ENCODE data around the gene CYREN.
"Not testable (repeated sequence)": the region's sequence is repeated elsewhere in the genome, so short reads cannot be mapped to it uniquely, and the experiment has no call there.

The CYREN gene

DNA sequence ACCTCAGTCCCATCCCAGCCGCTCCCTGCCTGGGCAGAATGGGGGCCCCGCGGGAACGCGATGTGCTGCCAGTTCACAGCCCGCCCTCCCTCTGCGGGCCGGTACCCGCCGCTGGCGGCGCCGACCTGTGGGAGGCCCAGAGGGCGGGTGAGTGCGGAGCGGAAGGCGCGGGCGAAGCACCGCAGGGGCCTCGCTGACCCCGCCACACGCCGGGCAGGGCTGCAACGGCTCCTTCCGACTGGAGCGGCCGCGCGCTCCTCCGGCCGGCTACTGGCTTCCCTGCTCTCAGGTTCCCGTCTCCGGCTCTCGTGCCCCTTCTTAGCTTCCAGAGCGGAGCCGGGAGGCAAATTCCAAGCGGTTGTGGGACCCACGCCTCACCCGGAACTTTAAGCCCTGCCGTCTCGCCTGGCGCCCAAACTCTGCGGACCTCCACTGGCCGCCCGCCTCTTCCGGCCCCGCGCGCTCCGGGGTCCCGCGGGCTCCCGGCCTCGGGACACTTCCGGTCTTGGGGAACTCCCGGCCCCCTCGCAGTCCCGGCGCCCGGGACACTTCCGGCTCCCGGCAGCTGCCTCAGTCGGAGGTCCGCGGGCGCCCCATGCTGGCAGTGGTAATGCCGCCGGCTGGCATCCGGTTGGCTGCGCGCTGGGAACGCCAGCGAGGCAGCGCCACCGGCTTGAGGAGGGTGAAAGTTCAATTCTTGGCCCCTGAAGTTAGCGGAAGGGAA, at the start of gene CYREN:
Gene CYREN (minus strand): TSS at position 434 of the 724 bp plus-strand sequence. CDS start 1,785 bp downstream, outside the sequence.
- peak within 1 kb of the TSS; percentile 72 for H3K4me3 ChIP-seq (ENCODE audit: low read depth, low read length)
- TF ChIP-seq, protein P1, sequence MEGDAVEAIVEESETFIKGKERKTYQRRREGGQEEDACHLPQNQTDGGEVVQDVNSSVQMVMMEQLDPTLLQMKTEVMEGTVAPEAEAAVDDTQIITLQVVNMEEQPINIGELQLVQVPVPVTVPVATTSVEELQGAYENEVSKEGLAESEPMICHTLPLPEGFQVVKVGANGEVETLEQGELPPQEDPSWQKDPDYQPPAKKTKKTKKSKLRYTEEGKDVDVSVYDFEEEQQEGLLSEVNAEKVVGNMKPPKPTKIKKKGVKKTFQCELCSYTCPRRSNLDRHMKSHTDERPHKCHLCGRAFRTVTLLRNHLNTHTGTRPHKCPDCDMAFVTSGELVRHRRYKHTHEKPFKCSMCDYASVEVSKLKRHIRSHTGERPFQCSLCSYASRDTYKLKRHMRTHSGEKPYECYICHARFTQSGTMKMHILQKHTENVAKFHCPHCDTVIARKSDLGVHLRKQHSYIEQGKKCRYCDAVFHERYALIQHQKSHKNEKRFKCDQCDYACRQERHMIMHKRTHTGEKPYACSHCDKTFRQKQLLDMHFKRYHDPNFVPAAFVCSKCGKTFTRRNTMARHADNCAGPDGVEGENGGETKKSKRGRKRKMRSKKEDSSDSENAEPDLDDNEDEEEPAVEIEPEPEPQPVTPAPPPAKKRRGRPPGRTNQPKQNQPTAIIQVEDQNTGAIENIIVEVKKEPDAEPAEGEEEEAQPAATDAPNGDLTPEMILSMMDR (IDR thresholded peaks at IDR 0.05; ENCODE audit: low read depth, low read length) = peak; percentile 51
- peak; percentile 95 for DNase-seq (ENCODE audit: low read depth, low spot score)
- in situ Hi-C loops (cut with HindIII; ENCODE audit: low sequenced_read_pairs) = no loop called here

GRCh38 chr7:135217645-135218509, 47.4 kb upstream of the CYREN start:
- TF ChIP-seq, protein P1 (IDR thresholded peaks at IDR 0.05; ENCODE audit: low read depth, low read length) = no peak
- no peak for DNase-seq (ENCODE audit: low read depth, low spot score)
- in situ Hi-C loops (cut with HindIII; ENCODE audit: low sequenced_read_pairs) = no loop called here

DNA sequence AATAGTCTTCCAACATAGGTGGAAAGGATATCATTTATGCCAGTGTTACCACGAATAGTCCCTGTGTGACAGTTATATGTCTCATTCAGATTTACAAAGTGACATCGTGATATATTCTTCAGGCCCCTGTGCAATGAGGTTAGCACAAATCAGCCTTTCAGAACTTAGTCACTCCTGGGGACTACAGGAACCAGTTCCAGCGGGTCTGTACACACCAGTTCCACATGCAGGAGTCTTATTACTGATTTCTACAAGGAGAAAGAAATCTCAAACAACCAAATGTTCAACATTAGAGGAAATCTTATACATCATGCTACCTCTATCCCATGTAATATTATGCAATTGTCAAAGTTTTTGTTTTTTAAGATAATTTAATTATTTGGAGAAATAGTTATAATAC, 45.2 kb upstream of the CYREN start:
- DNase-seq (ENCODE audit: low read depth, low spot score) = no peak
- in situ Hi-C loops (cut with HindIII; ENCODE audit: low sequenced_read_pairs) = no loop called here
- no peak overlapping the region for H3K4me3 ChIP-seq (ENCODE audit: low read depth, low read length)

More at GRCh38 chr7:135217645-135218509, 47.4 kb upstream of the CYREN start:
- no peak overlapping the region for H3K4me3 ChIP-seq (ENCODE audit: low read depth, low read length)

DNA sequence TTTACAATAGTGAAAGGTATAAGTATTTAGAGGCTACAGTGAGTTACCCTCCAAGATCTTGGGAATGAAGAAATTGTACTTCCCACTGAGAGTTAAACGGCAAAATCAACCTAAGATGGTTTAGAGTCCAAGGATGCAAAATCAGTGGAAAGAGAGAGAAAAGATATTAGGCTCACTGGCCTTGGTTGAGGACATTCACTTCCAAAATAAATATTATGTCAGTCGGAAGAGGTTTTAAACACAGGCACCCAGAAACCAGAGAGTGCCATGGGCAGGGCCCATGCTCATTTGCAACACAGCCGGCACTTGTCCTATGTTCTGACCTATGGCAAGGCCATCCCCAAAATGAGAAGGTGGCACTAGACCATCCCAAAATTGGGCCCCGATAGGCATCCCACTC, 44.7 kb upstream of the CYREN start:
- in situ Hi-C loops (cut with HindIII; ENCODE audit: low sequenced_read_pairs) = no loop called here
- TF ChIP-seq, protein P1 (IDR thresholded peaks at IDR 0.05; ENCODE audit: low read depth, low read length) = no peak
- H3K4me3 ChIP-seq (ENCODE audit: low read depth, low read length) = no peak overlapping the region
- no peak for DNase-seq (ENCODE audit: low read depth, low spot score)

More for the DNA sequence above, 45.2 kb upstream of the CYREN start:
- TF ChIP-seq, protein P1 (IDR thresholded peaks at IDR 0.05; ENCODE audit: low read depth, low read length) = no peak

GRCh38 chr7:135213831-135214230, 43.3 kb upstream of the CYREN start:
- in situ Hi-C loops (cut with HindIII; ENCODE audit: low sequenced_read_pairs) = no loop called here
- TF ChIP-seq, protein P1 (IDR thresholded peaks at IDR 0.05; ENCODE audit: low read depth, low read length) = no peak
- H3K4me3 ChIP-seq (ENCODE audit: low read depth, low read length) = no peak overlapping the region
- no peak for DNase-seq (ENCODE audit: low read depth, low spot score)

DNA sequence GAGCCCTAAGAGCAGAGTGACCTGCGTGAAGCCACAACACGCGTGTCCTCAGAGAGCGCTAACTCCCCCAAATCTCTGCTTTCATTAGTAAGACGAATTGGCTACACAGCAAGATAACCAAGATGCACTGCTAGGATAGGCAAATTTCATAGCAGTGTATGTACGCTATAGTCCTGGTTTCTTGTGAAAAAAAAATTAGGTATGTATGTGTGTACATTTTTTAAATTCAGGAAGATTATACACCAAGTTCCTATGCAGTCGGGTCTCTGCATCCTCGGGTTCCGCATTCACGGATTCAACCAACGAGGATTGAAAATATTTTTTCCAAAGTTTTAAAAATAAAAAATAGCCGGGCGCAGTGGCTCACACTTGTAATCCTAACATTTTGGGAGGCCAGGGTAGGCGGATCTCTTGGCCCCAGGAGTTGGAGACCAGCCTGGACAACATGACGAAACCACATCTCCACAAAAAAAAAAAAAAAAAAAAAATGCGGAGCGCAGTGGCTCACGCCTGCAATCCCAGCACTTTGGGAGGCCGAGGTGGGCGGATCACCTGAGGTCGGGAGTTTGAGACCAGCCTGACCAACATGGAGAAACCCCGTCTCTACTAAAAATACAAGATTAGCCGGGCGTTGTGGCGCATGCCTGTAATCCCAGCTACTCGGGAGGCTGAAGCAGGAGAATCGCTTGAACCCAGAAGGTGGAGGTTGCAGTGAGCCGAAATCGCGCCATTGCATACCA, 41.6 kb upstream of the CYREN start:
- peak overlapping the region; percentile 64 for H3K4me3 ChIP-seq (ENCODE audit: low read depth, low read length)
- DNase-seq (ENCODE audit: low read depth, low spot score); in situ Hi-C loops (cut with HindIII; ENCODE audit: low sequenced_read_pairs): not testable (repeated sequence)
